Neural cell (in vitro differentiated cells): ENCODE results near the gene S100A5. TPM values are rescaled to one million over a fixed set of nuclear protein-coding genes. Genes with fewer than 3 reads are reported as not detected.

ENCODE experiments used
- H2AFZ ChIP-seq: fragments of 200-600, 300-800 bp; sonication (generic), shearing (Covaris generic); 2 replicates; pipeline ENCODE4 v1.6.0; 2014; ENCODE audit warnings: low read depth, mild to moderate bottlenecking, antibody characterized with exemption, low read length, moderate library complexity
- H3F3A ChIP-seq: fragments of 200-600 bp; shearing (Covaris generic); 2 replicates; pipeline ENCODE4 v1.6.1; 2016; ENCODE audit warnings: mild to moderate bottlenecking, moderate library complexity, mixed read lengths, antibody characterized with exemption, low read length; ENCODE audit not compliant: insufficient read depth, poor library complexity, severe bottlenecking
- H3K27ac ChIP-seq: fragments of 200-600, 300-800 bp; sonication (generic), shearing (Covaris generic); 2 replicates; pipeline ENCODE4 v1.5.1; 2014; ENCODE audit warnings: mild to moderate bottlenecking, low read length, moderate library complexity
- H3K27me3 ChIP-seq: fragments of 300-800, 200-600 bp; sonication (generic), shearing (Covaris generic); 2 replicates; pipeline ENCODE4 v1.6.0; 2014; ENCODE audit warnings: mild to moderate bottlenecking, low read depth, low read length, moderate library complexity; ENCODE audit not compliant: insufficient read depth
- H3K36me3 ChIP-seq: fragments of 300-800, 200-600 bp; sonication (generic), shearing (Covaris generic); 2 replicates; pipeline ENCODE4 v1.5.1; 2014; ENCODE audit warnings: mild to moderate bottlenecking, antibody characterized with exemption, low read length, moderate library complexity; ENCODE audit not compliant: insufficient read depth
- H3K4me2 ChIP-seq: fragments of 300-800, 200-600 bp; sonication (generic), shearing (Covaris generic); 2 replicates; pipeline ENCODE4 v1.6.0; 2014; ENCODE audit warnings: mild to moderate bottlenecking, low read length
- H3K4me3 ChIP-seq: fragments of 300-800, 200-600 bp; sonication (generic), shearing (Covaris generic); 2 replicates; pipeline ENCODE4 v1.5.1; 2014; ENCODE audit warnings: mild to moderate bottlenecking, low read length, moderate library complexity
- H3K79me2 ChIP-seq: fragments of 200-600 bp; shearing (Covaris generic); replicated peaks from 2 replicates; pipeline ENCODE4 v1.6.0; 2014; ENCODE audit warnings: mild to moderate bottlenecking, low read length, moderate library complexity; ENCODE audit not compliant: insufficient read depth
- H3K9ac ChIP-seq: fragments of 300-800, 200-600 bp; sonication (generic), shearing (Covaris generic); 2 replicates; pipeline ENCODE4 v1.6.1; 2016; ENCODE audit warnings: mild to moderate bottlenecking, low read length, mixed read lengths
- H3K9me2 ChIP-seq: fragments of 200-600 bp; shearing (Covaris generic); 2 replicates; pipeline ENCODE4 v1.6.1; 2016; ENCODE audit warnings: mild to moderate bottlenecking, low read length, mixed read lengths; ENCODE audit not compliant: insufficient read depth
- H3K9me3 ChIP-seq: fragments of 200-600, 300-800 bp; sonication (generic), shearing (Covaris generic); 2 replicates; pipeline ENCODE4 v1.6.1; 2016; ENCODE audit warnings: mild to moderate bottlenecking, mixed run types, low read length, moderate library complexity, mixed read lengths
- H4K20me1 ChIP-seq: fragments of 200-600 bp; shearing (Covaris generic); 2 replicates; pipeline ENCODE4 v1.6.1; 2016; ENCODE audit warnings: mild to moderate bottlenecking, mixed run types; ENCODE audit not compliant: insufficient read depth
- EP300 ChIP-seq: fragments of 450-650 bp; conservative IDR thresholded peaks from 2 replicates; pipeline ENCODE4 v1.6.1; 2014; ENCODE audit warnings: antibody characterized with exemption, mild to moderate bottlenecking, moderate library complexity; ENCODE audit not compliant: poor library complexity, severe bottlenecking
- EZH2 ChIP-seq: fragments of 200-600, 300-800 bp; shearing (Covaris generic), sonication (generic); IDR thresholded peaks from 2 replicates; pipeline ENCODE4 v1.6.1; 2014; ENCODE audit warnings: antibody characterized with exemption, low read length, borderline replicate concordance, mild to moderate bottlenecking; ENCODE audit not compliant: insufficient read depth, poor library complexity, severe bottlenecking
- MXI1 ChIP-seq: fragments of 450-650 bp; conservative IDR thresholded peaks from 2 replicates; pipeline ENCODE4 v1.6.1; 2014; ENCODE audit warnings: antibody characterized with exemption, mild to moderate bottlenecking; ENCODE audit not compliant: poor library complexity, severe bottlenecking
- POLR2AphosphoS5 ChIP-seq: IDR thresholded peaks from 2 replicates; pipeline ENCODE4 v1.6.1; 2012
- RAD21 ChIP-seq: fragments of 450-650 bp; conservative IDR thresholded peaks from 2 replicates; pipeline ENCODE4 v1.6.1; 2014; ENCODE audit warnings: antibody characterized with exemption, mild to moderate bottlenecking, moderate library complexity
- SMC3 ChIP-seq: fragments of 450-650 bp; conservative IDR thresholded peaks from 2 replicates; pipeline ENCODE4 v1.6.1; 2014; ENCODE audit warnings: antibody characterized with exemption, mild to moderate bottlenecking, moderate library complexity; ENCODE audit not compliant: poor library complexity
- TAF1 ChIP-seq: IDR thresholded peaks from 2 replicates; pipeline ENCODE4 v1.6.1; 2012; ENCODE audit warnings: low read depth
- polyA plus RNA-seq: library from polyadenylated mRNA; depleted of rRNA; stranded (reverse); fragments of >200 nt; gene quantifications from 2 replicates; pipeline ENCODE4 v1.2.3, GENCODE V29; 2014
- TF ChIP-seq, protein P1 (sequence below): fragments of 450-650 bp; IDR thresholded peaks from 2 replicates; pipeline ENCODE4 v1.5.1; 2014; ENCODE audit warnings: antibody characterized with exemption, mild to moderate bottlenecking, moderate library complexity; ENCODE audit not compliant: poor library complexity, severe bottlenecking
- TF ChIP-seq, protein P2 (sequence below): IDR thresholded peaks from 2 replicates; pipeline ENCODE4 v1.6.1; 2012; ENCODE audit warnings: borderline replicate concordance

The S100A5 gene
- polyA plus RNA-seq, 1 donor from 2014 or later: not detected

DNA sequence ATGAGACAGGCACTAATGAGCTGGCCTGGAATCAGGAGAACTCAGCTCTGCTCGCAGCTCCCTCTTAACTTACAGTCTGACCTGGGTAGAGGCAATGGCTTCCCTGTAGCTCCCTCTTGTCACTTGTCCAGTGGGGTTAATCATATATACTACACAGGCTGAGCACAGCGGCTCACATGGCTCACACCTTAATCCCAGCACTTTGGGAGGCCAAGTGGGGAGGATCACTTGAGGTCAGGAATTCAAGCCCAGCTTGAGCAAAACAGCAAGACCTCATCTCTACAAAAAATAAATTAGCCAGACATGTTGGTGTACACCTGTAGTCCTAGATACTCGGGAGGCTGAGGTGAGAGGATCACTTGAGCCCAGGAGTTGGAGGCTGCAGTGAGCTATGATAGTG is 9.1 kb downstream of the S100A5 start:
- H3K4me3 ChIP-seq: no peak overlapping the region
- TF ChIP-seq TAF1 (no peak), EZH2 (no peak), POLR2AphosphoS5 (no peak), EP300 (no peak), SMC3 (no peak), MXI1 (no peak), RAD21 (no peak)
- TF ChIP-seq, protein P1, sequence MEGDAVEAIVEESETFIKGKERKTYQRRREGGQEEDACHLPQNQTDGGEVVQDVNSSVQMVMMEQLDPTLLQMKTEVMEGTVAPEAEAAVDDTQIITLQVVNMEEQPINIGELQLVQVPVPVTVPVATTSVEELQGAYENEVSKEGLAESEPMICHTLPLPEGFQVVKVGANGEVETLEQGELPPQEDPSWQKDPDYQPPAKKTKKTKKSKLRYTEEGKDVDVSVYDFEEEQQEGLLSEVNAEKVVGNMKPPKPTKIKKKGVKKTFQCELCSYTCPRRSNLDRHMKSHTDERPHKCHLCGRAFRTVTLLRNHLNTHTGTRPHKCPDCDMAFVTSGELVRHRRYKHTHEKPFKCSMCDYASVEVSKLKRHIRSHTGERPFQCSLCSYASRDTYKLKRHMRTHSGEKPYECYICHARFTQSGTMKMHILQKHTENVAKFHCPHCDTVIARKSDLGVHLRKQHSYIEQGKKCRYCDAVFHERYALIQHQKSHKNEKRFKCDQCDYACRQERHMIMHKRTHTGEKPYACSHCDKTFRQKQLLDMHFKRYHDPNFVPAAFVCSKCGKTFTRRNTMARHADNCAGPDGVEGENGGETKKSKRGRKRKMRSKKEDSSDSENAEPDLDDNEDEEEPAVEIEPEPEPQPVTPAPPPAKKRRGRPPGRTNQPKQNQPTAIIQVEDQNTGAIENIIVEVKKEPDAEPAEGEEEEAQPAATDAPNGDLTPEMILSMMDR: no peak
- TF ChIP-seq, protein P2, sequence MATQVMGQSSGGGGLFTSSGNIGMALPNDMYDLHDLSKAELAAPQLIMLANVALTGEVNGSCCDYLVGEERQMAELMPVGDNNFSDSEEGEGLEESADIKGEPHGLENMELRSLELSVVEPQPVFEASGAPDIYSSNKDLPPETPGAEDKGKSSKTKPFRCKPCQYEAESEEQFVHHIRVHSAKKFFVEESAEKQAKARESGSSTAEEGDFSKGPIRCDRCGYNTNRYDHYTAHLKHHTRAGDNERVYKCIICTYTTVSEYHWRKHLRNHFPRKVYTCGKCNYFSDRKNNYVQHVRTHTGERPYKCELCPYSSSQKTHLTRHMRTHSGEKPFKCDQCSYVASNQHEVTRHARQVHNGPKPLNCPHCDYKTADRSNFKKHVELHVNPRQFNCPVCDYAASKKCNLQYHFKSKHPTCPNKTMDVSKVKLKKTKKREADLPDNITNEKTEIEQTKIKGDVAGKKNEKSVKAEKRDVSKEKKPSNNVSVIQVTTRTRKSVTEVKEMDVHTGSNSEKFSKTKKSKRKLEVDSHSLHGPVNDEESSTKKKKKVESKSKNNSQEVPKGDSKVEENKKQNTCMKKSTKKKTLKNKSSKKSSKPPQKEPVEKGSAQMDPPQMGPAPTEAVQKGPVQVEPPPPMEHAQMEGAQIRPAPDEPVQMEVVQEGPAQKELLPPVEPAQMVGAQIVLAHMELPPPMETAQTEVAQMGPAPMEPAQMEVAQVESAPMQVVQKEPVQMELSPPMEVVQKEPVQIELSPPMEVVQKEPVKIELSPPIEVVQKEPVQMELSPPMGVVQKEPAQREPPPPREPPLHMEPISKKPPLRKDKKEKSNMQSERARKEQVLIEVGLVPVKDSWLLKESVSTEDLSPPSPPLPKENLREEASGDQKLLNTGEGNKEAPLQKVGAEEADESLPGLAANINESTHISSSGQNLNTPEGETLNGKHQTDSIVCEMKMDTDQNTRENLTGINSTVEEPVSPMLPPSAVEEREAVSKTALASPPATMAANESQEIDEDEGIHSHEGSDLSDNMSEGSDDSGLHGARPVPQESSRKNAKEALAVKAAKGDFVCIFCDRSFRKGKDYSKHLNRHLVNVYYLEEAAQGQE: no peak
- no peaks in the 10 kb centered on the region for H3K9me3 ChIP-seq
- H3K79me2 ChIP-seq: no peaks in the 10 kb centered on the region
- H3K27me3 ChIP-seq: peaks cover 5% of the 10 kb centered on the region
- H3K27ac ChIP-seq: no peak overlapping the region
- no peak overlapping the region for H3K4me2 ChIP-seq
- H2AFZ ChIP-seq: no peak overlapping the region
- no peak overlapping the region for H3K9ac ChIP-seq
- H3F3A ChIP-seq: no peaks in the 10 kb centered on the region
- H3K9me2 ChIP-seq: no peaks in the 10 kb centered on the region
- H3K36me3 ChIP-seq: no peaks in the 10 kb centered on the region
- H4K20me1 ChIP-seq: no peaks in the 10 kb centered on the region

DNA sequence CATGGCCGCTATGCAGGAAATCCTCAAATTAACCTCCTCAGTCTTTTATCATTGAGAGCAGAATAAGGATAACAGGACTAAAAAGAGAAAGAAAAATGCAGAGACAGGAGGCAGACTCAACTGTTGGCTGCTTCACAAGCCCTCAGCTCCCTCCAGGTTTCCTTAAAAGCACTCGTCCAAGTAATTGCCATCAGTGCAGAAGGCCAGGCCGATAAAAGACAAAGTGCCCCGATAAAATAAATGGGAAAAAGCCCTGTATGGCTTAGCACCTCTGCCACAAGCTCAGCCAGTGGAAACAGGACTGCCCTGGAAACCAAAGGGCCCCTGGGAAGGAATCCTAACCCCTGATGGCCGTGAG is 13.1 kb downstream of the S100A5 start:
- no peak overlapping the region for H2AFZ ChIP-seq
- H3K9ac ChIP-seq: no peak overlapping the region
- H3K27me3 ChIP-seq: no peaks in the 10 kb centered on the region
- H4K20me1 ChIP-seq: no peaks in the 10 kb centered on the region
- no peak overlapping the region for H3K4me3 ChIP-seq
- H3K9me2 ChIP-seq: no peaks in the 10 kb centered on the region
- no peak overlapping the region for H3K4me2 ChIP-seq
- H3K79me2 ChIP-seq: no peaks in the 10 kb centered on the region
- H3K36me3 ChIP-seq: no peaks in the 10 kb centered on the region
- H3K27ac ChIP-seq: no peak overlapping the region
- TF ChIP-seq, protein P1: no peak
- no peak for TF ChIP-seq EP300
- TF ChIP-seq SMC3: no peak
- no peak for TF ChIP-seq POLR2AphosphoS5
- H3K9me3 ChIP-seq: no peaks in the 10 kb centered on the region
- no peaks in the 10 kb centered on the region for H3F3A ChIP-seq
